Myometrial cell (primary cell): Measurements from ENCODE around the gene PCDH19. TPM values are rescaled to one million over a fixed set of nuclear protein-coding genes. Genes with fewer than 3 reads are reported as not detected.

Source experiments
- total RNA-seq: library from RNA; depleted of rRNA; stranded (reverse); fragments of >200 nt; gene quantifications from 2 replicates; pipeline ENCODE4 v1.2.3, GENCODE V29; 2015

The PCDH19 gene, protein sequence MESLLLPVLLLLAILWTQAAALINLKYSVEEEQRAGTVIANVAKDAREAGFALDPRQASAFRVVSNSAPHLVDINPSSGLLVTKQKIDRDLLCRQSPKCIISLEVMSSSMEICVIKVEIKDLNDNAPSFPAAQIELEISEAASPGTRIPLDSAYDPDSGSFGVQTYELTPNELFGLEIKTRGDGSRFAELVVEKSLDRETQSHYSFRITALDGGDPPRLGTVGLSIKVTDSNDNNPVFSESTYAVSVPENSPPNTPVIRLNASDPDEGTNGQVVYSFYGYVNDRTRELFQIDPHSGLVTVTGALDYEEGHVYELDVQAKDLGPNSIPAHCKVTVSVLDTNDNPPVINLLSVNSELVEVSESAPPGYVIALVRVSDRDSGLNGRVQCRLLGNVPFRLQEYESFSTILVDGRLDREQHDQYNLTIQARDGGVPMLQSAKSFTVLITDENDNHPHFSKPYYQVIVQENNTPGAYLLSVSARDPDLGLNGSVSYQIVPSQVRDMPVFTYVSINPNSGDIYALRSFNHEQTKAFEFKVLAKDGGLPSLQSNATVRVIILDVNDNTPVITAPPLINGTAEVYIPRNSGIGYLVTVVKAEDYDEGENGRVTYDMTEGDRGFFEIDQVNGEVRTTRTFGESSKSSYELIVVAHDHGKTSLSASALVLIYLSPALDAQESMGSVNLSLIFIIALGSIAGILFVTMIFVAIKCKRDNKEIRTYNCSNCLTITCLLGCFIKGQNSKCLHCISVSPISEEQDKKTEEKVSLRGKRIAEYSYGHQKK (N-terminal part only)
- under 0.01 TPM in 1 of 2 replicates, not detected in the other for total RNA-seq

DNA sequence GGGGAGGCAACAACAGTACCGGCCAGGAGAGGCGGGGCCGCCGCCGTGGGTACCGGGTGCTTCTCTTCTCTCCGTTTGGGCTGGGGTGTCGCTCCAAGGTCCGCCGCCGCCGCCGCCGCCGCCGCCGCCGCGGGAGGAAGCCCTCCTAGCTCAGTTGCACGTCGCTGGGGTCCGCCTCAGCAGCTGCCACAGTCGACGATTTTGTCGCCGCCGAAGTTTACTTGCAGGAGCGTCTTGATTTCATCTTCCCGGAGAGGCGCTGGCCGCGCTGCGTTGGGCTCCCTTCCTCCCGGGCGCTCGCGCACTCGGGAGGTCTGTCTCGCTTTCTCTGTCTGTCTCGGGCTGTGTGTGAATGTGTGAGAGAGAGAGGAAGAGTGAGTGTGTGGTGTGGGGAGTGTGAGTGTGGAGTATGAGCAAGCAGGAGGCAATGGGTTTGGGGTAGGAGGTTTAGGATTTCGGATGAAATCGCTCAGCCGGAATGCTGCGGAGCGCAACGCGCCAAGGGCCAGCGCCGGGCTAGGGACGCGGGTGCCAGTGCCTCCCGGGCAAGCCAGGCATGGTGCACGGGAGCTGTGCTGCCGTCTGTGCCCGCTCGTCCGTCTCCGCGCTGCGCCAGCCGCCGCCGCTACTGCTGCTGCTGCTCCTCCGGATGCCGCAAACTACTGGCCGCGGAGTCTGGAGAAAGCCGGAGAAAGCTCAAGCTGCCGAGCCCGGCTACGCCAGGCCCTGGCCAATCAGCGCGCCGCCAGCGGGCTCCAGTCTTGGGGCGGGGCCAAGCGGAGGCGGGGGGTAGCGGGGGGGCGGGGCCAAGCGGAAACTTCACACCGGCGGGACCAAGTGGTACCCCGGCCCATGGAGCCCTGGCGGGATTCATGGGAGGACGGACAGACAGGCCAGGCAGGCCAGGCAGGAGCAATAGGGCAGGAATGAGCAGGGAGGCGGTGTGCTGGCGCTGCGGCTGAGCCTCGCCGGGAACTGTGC lies at the start of gene PCDH19:
TSS of gene PCDH19 (minus strand) at position 664 of the 981 bp plus-strand sequence. CDS start 1,676 bp downstream, outside the sequence.

Other genes starting within 250 kb of the PCDH19 start
- not detected in 2 replicates for gene TNMD, start 174.7 kb upstream of the PCDH19 start, total RNA-seq
- 19.8 and 23.4 TPM in 2 replicates for gene TSPAN6, start 226.5 kb upstream of the PCDH19 start, total RNA-seq
- gene SRPX2, start 233.9 kb upstream of the PCDH19 start, total RNA-seq = 61.3 and 65.2 TPM in 2 replicates